GM18951 (cell line): ENCODE measurements around the gene FRMD1.

Experiments used
- POLR2A ChIP-seq: IDR thresholded peaks from 4 replicates; pipeline ENCODE4 v1.6.1; 2011; ENCODE audit warnings: mild to moderate bottlenecking; ENCODE audit not compliant: insufficient read length, insufficient read depth; ENCODE audit errors: extremely low read depth
- in situ Hi-C: fragments of 300-500 bp; cut with MboI; formaldehyde crosslinking; loops from one replicate; pipeline ENCODE4 v1.12.0; 2022; ENCODE audit warnings: low sequenced_read_pairs, mixed read lengths, inconsistent platforms; ENCODE audit not compliant: unreplicated experiment

FRMD1 gene

DNA sequence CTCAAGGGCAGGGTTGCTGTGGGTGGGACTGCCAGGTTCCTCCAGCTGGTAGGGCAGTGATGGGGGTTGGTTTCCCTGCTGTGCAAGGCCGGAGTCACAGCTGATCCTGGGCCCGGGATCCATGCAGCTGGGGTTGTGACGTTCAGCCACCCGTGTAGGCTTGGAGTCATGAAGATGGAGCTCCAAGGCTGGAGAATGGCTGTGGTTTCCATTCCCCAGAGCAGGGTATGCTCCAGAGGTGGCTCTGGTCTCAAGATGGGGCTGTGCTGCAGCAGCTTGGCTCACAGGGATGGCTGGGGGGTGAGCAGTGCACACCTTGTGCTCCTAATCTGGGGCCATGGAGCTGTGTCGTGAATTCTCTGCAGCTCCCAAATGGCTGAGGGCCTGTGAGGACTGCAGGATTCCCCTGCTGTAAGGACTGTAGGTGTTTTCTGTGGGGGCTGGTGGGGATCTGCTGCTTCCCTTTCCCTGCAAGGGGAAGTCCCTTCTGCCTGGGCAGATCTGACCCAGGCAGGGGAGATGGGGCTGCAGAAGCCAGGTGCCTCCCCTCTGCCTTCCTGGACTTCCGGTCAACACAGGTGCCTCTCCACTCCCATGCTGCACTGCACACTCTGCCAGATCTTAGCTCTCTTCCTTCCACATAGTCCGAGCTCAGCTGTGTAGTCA, 65.6 kb downstream of the FRMD1 start:
- in situ Hi-C loops, result no loop called here
- TF ChIP-seq POLR2A, result no peak

- in situ Hi-C loops, result no loop called here
- no peak for TF ChIP-seq POLR2A
Observed at GRCh38 chr6:168012431-168013249, 66.4 kb downstream of the FRMD1 start.

GRCh38 chr6:168011291-168011690, 67.7 kb downstream of the FRMD1 start:
- in situ Hi-C loops, result no loop called here

GRCh38 chr6:168009331-168009730, 69.7 kb downstream of the FRMD1 start:
- in situ Hi-C loops, result no loop called here
- TF ChIP-seq POLR2A, result no peak

More at GRCh38 chr6:168011291-168011690, 67.7 kb downstream of the FRMD1 start:
- TF ChIP-seq POLR2A, result no peak

- no peak for TF ChIP-seq POLR2A
- in situ Hi-C loops, result no loop called here
Observed at GRCh38 chr6:168007592-168008338, 71.2 kb downstream of the FRMD1 start.

- no peak for TF ChIP-seq POLR2A
- in situ Hi-C loops, result no loop called here
Observed at GRCh38 chr6:168005796-168006195, 73.2 kb downstream of the FRMD1 start.

DNA sequence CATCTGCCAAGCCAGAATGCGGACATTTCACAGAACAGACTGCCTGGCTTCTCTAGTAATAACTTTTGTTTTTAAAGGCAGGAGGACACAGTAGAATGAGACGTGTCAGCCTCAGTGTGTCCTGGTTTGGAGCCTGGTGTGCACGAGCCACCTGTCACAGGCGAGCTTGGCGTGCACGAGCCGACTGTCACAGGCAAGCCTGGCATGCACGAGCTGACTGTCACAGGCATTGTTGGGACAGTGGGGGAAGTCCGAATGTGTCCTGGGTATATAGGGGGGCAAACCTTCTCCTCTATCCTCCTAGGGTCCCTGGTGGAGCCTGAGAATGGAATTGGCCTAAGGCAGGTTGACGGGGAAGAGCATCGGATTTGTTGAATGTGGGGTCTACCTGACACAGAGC, 74.1 kb downstream of the FRMD1 start:
- in situ Hi-C loops, result no loop called here

GRCh38 chr6:168004023-168004422, 75.0 kb downstream of the FRMD1 start:
- in situ Hi-C loops, result no loop called here
- no peak for TF ChIP-seq POLR2A

More for the DNA sequence above, 74.1 kb downstream of the FRMD1 start:
- no peak for TF ChIP-seq POLR2A
